Hippocampal formation (tissue), 2 donors: Measurements from ENCODE around the gene DACT2.
"Not testable (repeated sequence)": the region's sequence is repeated elsewhere in the genome, so short reads cannot be mapped to it uniquely, and the experiment has no call there.

Experiments used
- DNase-seq, 2 donors: peaks; one replicate each; lab custom pipeline; 2025; lab: John Stamatoyannopoulos, UW

The DACT2 gene

GRCh38 chr6:168302534-168302933 is 17.0 kb downstream of the DACT2 start:
- no peak for DNase-seq

GRCh38 chr6:168301648-168302398 is 17.8 kb downstream of the DACT2 start:
- no peak for DNase-seq

GRCh38 chr6:168300975-168301647 is 18.5 kb downstream of the DACT2 start:
- DNase-seq: no peak

- DNase-seq: no peak
Observed at GRCh38 chr6:168299541-168300511, 19.8 kb downstream of the DACT2 start.

- no peak for DNase-seq
Observed at GRCh38 chr6:168297643-168298042, 21.9 kb downstream of the DACT2 start.

- DNase-seq: no peak
Observed at GRCh38 chr6:168294901-168295300, 24.7 kb downstream of the DACT2 start.

- no peak for DNase-seq
Observed at GRCh38 chr6:168293636-168294530, 25.7 kb downstream of the DACT2 start.

- no peak for DNase-seq
Observed at GRCh38 chr6:168292826-168293225, 26.8 kb downstream of the DACT2 start.

GRCh38 chr6:168291450-168291849 is 28.1 kb downstream of the DACT2 start:
- DNase-seq: peak in 1 of 2 donors; percentile 58

- DNase-seq: no peak
Observed at GRCh38 chr6:168290095-168290494, 29.5 kb downstream of the DACT2 start.

- no peak for DNase-seq
Observed at GRCh38 chr6:168289571-168289962, 30.0 kb downstream of the DACT2 start.

- no peak for DNase-seq
Observed at GRCh38 chr6:168288781-168289570, 30.6 kb downstream of the DACT2 start.

GRCh38 chr6:168287460-168287859 is 32.1 kb downstream of the DACT2 start:
- DNase-seq: not testable (repeated sequence)

- not testable (repeated sequence) for DNase-seq
Observed at GRCh38 chr6:168286771-168287446, 32.7 kb downstream of the DACT2 start.

- no peak for DNase-seq
Observed at GRCh38 chr6:168286116-168286515, 33.5 kb downstream of the DACT2 start.

GRCh38 chr6:168285456-168285855 is 34.1 kb downstream of the DACT2 start:
- DNase-seq: no peak

- DNase-seq: no peak
Observed at GRCh38 chr6:168284187-168284586, 35.4 kb downstream of the DACT2 start.

GRCh38 chr6:168283686-168284025 is 35.9 kb downstream of the DACT2 start:
- no peak for DNase-seq

GRCh38 chr6:168282985-168283685 is 36.4 kb downstream of the DACT2 start:
- DNase-seq: no peak
